ENCODE measurements around the gene AFAP1L2.

AFAP1L2 gene, protein sequence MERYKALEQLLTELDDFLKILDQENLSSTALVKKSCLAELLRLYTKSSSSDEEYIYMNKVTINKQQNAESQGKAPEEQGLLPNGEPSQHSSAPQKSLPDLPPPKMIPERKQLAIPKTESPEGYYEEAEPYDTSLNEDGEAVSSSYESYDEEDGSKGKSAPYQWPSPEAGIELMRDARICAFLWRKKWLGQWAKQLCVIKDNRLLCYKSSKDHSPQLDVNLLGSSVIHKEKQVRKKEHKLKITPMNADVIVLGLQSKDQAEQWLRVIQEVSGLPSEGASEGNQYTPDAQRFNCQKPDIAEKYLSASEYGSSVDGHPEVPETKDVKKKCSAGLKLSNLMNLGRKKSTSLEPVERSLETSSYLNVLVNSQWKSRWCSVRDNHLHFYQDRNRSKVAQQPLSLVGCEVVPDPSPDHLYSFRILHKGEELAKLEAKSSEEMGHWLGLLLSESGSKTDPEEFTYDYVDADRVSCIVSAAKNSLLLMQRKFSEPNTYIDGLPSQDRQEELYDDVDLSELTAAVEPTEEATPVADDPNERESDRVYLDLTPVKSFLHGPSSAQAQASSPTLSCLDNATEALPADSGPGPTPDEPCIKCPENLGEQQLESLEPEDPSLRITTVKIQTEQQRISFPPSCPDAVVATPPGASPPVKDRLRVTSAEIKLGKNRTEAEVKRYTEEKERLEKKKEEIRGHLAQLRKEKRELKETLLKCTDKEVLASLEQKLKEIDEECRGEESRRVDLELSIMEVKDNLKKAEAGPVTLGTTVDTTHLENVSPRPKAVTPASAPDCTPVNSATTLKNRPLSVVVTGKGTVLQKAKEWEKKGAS

DNA sequence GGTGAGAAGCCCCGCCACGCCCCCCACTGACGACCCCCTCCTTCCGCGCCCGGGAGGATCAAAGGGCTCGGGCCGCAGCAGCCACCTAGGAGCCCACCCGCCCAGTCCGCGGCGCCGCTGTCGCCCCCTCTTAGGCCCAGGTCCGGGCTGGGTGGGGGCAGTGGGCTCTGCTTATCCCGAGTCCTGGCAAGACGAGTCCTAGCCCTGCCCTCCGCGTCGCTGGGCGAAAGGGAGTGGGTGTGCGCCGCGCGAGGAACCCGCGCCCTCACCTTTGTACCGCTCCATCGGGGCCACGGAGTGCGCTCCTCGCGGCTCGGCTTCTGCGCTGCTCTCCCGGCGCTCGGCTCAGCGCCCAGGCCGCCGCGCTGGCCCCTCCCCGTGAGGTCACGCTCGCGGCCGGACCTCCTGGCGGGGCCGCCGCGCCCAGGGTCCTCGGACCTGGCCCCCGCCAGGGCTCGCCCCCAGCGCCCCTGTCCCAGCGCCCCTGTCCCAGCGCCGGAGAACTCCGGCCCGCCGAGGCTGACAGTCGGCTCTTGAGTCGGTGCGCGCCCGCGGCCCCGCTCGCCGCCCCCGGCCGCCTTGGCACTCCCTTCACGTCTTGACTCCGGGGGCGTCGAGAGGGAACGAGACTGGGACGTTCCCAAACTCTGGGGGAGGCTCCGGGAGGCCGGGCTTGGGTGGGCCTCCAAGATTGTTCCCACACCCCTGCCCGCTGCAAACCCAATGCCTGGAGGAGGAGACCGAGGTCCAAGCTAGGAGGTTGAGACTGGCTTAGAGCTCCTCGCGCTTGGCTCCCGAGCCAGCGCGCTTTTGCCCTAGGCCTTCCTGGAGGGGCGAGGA, at the start of gene AFAP1L2:
Gene AFAP1L2, minus strand, starts transcription at position 332 of the 840 bp plus-strand sequence. Its CDS starts 47 bp downstream, at position 285.
- ChIA-PET CTCF (interaction anchor here (1.0 to 2.3 kb wide), 10 partner anchors 10 to 101 kb away, joined by 3 to 24 read pairs (median 4); no protein-coding TSS in a partner anchor), POLR2A (interaction anchor here (1.1 kb wide), 1 partner anchor 17 kb away, joined by 3 read pairs; no protein-coding TSS in a partner anchor)
- TF ChIP-seq, protein P1, sequence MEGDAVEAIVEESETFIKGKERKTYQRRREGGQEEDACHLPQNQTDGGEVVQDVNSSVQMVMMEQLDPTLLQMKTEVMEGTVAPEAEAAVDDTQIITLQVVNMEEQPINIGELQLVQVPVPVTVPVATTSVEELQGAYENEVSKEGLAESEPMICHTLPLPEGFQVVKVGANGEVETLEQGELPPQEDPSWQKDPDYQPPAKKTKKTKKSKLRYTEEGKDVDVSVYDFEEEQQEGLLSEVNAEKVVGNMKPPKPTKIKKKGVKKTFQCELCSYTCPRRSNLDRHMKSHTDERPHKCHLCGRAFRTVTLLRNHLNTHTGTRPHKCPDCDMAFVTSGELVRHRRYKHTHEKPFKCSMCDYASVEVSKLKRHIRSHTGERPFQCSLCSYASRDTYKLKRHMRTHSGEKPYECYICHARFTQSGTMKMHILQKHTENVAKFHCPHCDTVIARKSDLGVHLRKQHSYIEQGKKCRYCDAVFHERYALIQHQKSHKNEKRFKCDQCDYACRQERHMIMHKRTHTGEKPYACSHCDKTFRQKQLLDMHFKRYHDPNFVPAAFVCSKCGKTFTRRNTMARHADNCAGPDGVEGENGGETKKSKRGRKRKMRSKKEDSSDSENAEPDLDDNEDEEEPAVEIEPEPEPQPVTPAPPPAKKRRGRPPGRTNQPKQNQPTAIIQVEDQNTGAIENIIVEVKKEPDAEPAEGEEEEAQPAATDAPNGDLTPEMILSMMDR (IDR thresholded peaks at IDR 0.05; ENCODE audit: control extremely low read depth, extremely low read depth, low read depth, missing control alignments): no peak
- peak; percentile 41 for DNase-seq (ENCODE audit: extremely low spot score)

DNA sequence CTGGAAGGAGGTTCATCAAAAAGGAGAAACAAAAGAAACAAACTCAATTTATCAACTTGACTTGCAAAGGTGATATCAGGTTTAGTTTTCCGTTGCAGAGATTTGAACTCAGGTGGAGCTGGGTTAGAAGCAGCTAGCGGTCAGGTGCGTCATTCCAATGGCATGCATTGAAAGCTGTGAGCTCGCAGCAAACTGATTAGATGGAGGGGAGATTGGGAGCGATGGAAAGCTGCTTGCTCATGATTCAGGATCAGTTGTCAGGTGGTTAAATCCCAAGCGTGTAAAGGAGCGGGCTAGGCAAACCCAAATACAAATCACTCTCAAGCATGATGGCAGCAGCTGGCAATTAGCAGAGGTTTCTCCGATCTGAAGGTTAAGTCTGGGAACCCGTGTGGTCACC, 49.3 kb upstream of the AFAP1L2 start:
- ChIA-PET CTCF (interaction anchor here (0.9 to 1.3 kb wide), 3 partner anchors 16 to 333 kb away, joined by 3 to 4 read pairs (median 4); no protein-coding TSS in a partner anchor), POLR2A (no interaction called here)
- no peak for DNase-seq (ENCODE audit: extremely low spot score)
- TF ChIP-seq, protein P1 (IDR thresholded peaks at IDR 0.05; ENCODE audit: control extremely low read depth, extremely low read depth, low read depth, missing control alignments): no peak

DNA sequence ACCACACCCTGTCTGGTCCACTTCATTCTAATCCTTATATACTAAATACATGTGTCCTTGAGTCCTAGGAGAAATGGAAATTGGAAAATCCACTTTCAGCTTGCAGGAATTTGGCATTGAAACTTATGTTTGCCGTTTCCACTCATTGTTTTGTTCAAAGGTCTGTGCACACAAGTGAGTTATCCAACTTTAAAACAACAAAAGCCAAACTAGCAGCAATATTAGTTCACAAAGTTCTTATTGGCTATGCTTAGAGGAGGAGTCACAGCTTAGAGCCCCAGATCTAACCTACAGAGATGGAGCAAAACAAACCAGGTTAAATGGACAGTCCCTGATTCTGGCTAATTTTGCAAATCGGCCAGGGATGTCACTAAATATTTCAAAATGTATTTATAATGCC, 44.6 kb upstream of the AFAP1L2 start:
- CTCF ChIA-PET: interaction anchor here (1.0 to 4.3 kb wide), 4 partner anchors 19 to 140 kb away, joined by 3 to 14 read pairs (median 5); no protein-coding TSS in a partner anchor

DNA sequence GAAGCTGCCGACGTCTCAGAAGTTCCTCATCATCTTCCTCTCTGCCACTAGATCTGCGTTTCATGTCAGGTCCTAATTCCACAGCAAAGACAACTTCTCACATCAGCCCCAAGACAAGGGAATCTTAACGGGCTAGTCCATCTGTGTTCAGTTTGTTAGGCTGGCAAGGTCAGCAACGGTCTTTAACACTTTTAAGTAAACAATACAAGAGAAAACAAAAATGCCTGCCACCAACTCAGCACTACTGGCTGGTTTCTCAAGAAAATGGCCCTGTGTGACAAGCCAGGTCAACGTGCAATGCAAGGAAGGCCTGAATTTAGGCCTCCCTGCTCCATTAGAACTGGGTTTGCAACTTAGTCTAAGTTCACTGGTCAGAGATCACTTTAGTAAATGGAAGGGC, 41.0 kb upstream of the AFAP1L2 start:
- CTCF ChIA-PET: interaction anchor here (4.3 kb wide), 1 partner anchor 26 kb away, joined by 14 read pairs; no protein-coding TSS in a partner anchor
- POLR2A ChIA-PET: no interaction called here
- no peak for DNase-seq (ENCODE audit: extremely low spot score)
- TF ChIP-seq, protein P1 (IDR thresholded peaks at IDR 0.05; ENCODE audit: control extremely low read depth, extremely low read depth, low read depth, missing control alignments): no peak

More for the DNA sequence above, 44.6 kb upstream of the AFAP1L2 start:
- POLR2A ChIA-PET: no interaction called here
- no peak for DNase-seq (ENCODE audit: extremely low spot score)
- TF ChIP-seq, protein P1 (IDR thresholded peaks at IDR 0.05; ENCODE audit: control extremely low read depth, extremely low read depth, low read depth, missing control alignments): no peak

DNA sequence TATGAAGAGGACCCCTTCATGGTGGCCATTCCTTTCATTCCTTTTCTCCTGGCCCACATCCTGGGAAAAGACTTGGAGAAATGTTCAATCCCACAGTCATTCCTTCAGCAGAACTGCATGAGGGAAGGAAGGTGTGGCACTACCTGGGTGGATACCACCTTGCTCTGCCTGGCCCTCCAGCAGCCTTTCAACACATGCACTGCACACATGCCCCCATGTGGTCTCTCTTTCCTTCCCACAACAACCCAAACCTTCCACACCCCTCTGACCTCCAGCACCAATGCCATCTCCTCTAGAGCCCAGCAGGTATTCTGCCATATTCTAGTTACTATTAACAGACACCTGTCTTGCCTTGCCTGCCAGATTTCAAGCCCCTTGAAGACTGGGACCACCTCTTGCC, 40.5 kb upstream of the AFAP1L2 start:
- POLR2A ChIA-PET: no interaction called here
- CTCF ChIA-PET: no interaction called here
- TF ChIP-seq, protein P1 (IDR thresholded peaks at IDR 0.05; ENCODE audit: control extremely low read depth, extremely low read depth, low read depth, missing control alignments): no peak
- DNase-seq (ENCODE audit: extremely low spot score): no peak

Data from GM10248 (cell line).